HG02763 (cell line): ENCODE measurements around the gene EPHB2.

Experiments
- ATAC-seq: cut with Tn5 transposase; IDR thresholded peaks from one replicate; pipeline ENCODE4 v1.9.1; 2021; ENCODE audit warnings: mild to moderate bottlenecking, moderate library complexity; ENCODE audit not compliant: unreplicated experiment

EPHB2 gene

DNA sequence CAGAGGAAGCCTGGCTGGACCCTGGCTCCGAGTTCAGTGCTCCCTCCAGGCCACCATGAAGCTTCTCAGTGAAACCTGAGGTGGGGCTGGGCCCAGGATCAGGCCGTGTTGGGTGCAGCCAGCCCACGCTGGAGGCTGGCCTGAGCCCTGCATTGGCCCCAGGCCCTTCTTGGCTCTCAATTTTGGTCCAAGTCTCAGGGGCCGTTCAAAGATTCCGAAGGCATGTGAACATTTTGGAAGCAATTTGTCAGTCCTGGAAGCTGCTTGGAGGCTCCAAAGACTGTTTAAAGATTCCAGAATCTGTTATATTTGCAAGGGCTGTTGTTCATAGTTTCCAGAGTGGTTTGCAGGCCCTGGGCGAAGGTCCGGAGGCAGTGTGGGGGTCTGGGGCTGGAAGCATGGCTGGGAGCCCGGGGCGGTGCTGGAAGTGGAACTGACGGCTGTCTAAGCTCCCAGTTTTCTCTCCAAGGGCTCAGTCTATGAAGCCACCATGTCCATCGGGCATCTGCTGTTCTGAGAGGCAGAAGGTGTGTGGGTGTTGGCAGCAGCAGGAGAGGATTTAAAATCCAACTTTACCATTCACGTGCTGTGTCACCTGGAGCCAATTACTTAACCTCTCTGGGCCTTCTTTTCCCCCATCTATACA, 104.9 kb downstream of the EPHB2 start:
- no peak for ATAC-seq

- no peak for ATAC-seq
These were observed 105.6 kb downstream of the EPHB2 start for GRCh38 chr1:22816067-22816775.

DNA sequence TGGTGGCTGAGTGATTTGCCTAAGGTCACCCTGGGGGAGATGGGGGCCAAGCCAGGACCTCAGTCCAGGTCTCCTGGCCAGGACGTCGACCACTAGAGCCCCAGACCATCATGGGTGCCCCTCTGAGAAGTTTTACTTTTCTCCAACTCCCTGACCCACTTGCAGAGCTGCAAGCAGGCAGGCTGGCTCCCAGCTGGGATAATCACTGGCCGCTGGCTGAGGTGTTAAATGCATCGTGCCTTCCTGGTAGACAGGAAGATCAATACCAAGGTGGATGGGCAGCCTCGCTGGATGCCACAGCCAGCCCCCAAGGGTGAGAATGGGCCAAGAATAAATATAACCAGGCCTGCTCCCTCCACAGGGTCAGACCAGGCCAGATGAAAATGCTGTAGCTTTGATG, 106.2 kb downstream of the EPHB2 start:
- no peak for ATAC-seq

DNA sequence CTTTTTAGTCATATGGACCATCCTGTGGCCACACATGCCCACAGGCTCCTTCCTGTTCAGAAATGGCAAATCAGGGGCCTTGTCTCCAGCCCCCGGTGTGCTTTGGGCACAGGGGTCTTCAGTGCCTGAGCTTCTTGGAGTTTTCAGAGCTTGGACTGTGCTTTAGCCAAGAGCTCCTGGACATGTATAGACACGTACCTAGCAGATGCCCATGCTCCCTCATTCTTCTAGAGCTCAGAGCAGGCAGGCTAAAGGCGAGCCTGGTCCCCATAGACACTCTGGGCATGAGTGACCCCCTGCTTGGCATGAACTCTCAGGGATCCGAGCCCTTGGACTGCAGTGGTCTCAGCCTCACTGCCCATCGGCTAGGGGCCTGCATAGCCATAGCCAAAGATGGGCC, 106.8 kb downstream of the EPHB2 start:
- no peak for ATAC-seq

- ATAC-seq: no peak
These were observed 107.6 kb downstream of the EPHB2 start for GRCh38 chr1:22818061-22818770.

GRCh38 chr1:22819361-22819760, 108.7 kb downstream of the EPHB2 start:
- ATAC-seq: no peak

GRCh38 chr1:22821027-22821426, 110.4 kb downstream of the EPHB2 start:
- ATAC-seq: no peak

DNA sequence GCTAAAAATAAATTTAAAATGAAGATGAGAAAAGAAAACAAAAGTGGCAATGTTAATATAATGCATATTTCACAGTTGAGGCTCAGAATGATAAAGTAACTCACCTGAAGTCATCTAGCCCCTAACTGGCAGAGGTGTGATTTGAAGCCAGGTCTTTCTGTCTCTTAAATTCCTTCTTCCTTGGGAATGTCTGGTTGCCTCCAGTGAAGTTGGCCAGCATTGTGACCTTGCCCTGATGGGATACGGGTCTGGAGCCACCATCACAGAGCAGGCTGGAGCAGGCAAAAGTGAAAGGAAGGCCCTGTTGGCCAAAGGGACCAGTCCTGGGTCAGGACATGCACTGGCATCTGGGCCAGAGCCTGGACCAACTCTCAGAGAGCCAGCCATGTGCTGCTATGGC, 111.7 kb downstream of the EPHB2 start:
- no peak for ATAC-seq

GRCh38 chr1:22824466-22824865, 113.8 kb downstream of the EPHB2 start:
- no peak for ATAC-seq

- no peak for ATAC-seq
These were observed 114.3 kb downstream of the EPHB2 start for GRCh38 chr1:22824975-22825374.

DNA sequence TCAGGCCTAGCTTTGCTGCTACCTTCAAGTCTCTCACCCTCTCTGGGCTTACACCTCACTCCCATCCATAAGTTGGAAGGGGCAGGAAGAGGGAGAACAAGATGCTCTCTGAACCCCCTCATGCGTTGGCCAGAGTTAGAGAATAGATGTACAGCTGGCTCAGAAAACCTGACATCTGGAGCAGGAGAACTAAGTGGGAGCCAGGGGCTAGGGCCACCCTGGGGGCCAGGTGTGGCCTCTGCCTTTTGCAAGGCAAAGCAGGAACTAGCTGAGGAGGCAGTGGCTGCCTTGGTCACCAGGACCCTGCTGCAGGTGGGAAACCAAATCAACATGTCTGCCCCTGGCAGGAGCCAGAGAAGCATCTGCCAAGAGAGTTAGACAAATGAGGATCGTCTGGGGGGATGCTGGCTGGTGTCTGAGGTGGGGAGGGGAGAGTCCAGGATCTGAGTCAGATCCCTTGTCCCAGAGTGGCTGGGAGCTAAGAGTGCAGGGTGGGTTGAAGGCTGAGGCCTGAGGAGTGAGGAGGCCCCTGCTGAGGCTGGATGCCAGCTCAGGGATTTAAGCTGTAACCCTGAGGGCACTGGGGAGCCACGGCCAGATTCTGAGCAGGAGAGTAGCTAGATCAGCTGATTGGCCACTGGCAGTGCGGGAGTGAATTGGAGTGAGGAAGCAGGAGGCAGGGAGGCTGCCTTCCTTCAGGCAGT, 115.0 kb downstream of the EPHB2 start:
- ATAC-seq: no peak

DNA sequence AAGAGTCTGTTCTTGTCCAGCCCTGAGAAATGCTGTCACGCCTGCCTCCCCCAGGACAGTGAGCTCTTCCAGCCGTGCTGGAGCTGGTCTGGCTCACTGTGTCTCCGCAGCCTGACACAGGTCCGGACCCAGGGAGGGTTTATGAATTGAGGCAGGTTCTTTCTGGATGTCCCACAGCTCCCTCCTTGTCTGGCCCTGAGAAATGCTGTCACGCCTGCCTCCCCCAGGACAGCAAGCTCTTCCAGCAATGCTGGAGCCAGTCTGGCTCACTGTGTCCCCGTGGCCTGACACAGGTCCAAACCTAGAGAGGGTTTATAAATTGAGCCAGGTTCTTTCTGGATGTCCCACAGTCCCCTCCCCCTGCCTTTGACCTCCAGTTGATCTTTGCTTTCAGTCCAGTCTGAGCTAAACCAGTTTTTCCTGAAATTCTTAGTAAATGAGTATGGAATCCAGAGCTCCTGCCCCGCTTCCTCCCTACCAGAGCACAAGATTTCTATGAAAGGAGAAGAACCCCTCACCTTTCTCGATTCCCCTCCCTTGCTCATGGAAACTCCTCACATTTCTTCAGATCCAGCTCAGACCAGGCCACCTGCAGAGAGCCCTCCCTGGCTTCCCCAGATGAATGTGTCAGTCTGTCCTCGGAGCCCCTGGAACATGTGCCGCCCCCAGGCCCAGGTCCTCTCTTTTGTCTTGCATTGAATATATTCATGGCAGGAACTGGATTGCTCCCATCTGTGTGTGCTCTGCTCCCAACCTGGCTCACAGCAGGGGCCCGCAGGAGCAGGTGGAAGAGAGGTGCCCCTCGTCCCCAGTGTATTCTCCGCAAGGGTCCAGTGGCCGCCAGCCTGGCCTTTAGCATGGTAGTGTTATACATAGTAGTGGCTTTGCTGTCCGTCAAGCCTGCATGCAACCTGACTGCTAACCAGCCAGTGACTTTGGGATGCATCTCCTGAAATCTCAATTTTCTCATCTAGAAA, 116.3 kb downstream of the EPHB2 start:
- no peak for ATAC-seq

- ATAC-seq: no peak
These were observed 117.2 kb downstream of the EPHB2 start for GRCh38 chr1:22827666-22828483.

GRCh38 chr1:22828484-22829308, 118.1 kb downstream of the EPHB2 start:
- no peak for ATAC-seq

GRCh38 chr1:22829309-22829989, 118.8 kb downstream of the EPHB2 start:
- no peak for ATAC-seq

DNA sequence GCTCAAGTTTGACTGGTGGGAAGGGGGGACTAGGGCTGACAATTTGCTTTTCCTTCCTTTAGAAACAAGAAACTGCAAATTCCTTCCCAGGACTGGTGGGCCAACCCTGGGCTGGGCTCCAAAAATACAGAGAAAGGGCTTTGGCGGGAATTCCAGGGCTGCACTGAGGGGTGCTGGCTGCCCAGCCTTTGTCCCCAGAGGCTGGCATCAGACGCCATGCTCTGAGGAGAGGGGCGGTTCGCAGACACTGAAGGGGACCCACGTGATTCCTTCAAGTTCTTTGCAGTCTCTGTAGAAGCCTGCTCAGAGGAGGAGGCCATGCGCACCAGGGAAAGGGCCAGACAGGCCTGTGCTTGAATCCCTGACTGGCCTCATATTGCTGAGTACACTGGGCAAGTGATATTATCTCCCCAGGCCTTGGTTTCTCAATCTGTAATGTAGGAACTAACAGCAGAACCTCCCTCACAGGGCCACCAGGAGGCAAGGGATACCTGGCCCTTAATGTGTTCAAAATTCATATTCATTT, 119.5 kb downstream of the EPHB2 start:
- ATAC-seq: no peak

DNA sequence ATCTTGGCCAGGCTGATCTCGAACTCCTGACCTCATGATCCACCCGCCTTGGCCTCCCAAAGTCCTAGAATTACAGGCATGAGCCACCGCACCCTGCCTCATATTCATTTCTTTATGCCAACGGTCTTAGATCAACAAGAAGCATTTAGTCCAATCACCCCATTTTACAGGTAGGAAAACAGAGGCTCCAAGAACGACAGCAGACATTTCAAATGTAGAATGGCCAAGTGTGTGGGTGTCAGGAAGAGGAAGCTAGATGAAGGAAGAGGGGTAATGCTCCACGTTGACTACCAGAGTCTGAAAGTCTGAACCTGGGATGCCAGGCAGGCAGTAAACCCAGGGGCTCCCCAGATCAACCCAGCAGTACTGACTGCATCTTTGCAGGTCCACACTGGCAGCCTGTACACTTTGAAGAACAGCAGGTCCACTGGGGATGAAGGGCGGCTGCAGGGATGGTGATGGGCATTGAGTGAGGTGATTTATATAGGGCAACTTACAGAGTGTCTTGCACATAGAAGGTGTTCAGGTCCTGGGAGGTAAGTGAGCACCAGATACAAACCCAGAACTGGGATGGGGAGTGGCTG, 120.2 kb downstream of the EPHB2 start:
- no peak for ATAC-seq
